OCI-LY1 (cell line): ENCODE measurements around the gene LZTFL1.

Experiments used
- EZH2 ChIP-seq: fragments of 200-600 bp; sonication (generic), shearing (Covaris generic); IDR thresholded peaks from 2 replicates; pipeline ENCODE4 v1.8.0; 2017; ENCODE audit warnings: borderline replicate concordance, mixed run types, mild to moderate bottlenecking, antibody characterized with exemption, low read length, moderate library complexity, mixed read lengths
- TF ChIP-seq, protein P1 (sequence below): fragments of 200-600 bp; sonication (generic), shearing (Covaris generic); IDR thresholded peaks from 2 replicates; pipeline ENCODE4 v1.5.1; 2017; ENCODE audit warnings: mild to moderate bottlenecking, antibody characterized with exemption, low read length, moderate library complexity, mixed read lengths

DNA sequence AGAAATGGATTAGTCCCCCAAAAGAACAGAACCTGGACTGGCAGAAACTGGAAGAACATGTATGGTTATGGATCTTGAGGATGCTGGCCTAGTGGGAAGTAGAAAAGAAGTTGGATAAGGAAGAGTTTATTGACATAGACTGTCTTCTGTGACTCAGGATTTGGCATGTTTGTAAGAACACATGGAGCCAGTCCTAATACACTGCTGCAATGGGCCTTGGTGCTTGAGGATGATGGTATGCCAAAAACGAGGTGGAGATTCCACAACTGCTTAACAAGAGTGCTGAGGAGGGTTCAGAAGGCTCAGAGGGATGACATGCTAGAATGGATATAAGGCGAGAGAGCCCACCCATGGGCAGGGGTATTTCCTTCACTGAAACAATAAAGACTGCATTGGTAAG, 22.4 kb downstream of the LZTFL1 start:
- TF ChIP-seq, protein P1, sequence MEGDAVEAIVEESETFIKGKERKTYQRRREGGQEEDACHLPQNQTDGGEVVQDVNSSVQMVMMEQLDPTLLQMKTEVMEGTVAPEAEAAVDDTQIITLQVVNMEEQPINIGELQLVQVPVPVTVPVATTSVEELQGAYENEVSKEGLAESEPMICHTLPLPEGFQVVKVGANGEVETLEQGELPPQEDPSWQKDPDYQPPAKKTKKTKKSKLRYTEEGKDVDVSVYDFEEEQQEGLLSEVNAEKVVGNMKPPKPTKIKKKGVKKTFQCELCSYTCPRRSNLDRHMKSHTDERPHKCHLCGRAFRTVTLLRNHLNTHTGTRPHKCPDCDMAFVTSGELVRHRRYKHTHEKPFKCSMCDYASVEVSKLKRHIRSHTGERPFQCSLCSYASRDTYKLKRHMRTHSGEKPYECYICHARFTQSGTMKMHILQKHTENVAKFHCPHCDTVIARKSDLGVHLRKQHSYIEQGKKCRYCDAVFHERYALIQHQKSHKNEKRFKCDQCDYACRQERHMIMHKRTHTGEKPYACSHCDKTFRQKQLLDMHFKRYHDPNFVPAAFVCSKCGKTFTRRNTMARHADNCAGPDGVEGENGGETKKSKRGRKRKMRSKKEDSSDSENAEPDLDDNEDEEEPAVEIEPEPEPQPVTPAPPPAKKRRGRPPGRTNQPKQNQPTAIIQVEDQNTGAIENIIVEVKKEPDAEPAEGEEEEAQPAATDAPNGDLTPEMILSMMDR: no peak
- TF ChIP-seq EZH2: no peak
